OCI-LY1 (cell line): ENCODE data around the gene OOSP4B.

Experiments
- H2AFZ ChIP-seq: fragments of 200-600 bp; sonication (generic), shearing (Covaris generic); 2 replicates; pipeline ENCODE4 v1.6.0; 2014; ENCODE audit warnings: antibody characterized with exemption, mild to moderate bottlenecking, low read length
- H3F3A ChIP-seq: fragments of 200-600 bp; sonication (generic), shearing (Covaris generic); 2 replicates; pipeline ENCODE4 v1.6.0; 2014; ENCODE audit warnings: mild to moderate bottlenecking, antibody characterized with exemption, low read length, moderate library complexity; ENCODE audit not compliant: insufficient read depth
- H3K27ac ChIP-seq: fragments of 200-600 bp; sonication (generic); 2 replicates; pipeline ENCODE4 v1.5.1; 2014; ENCODE audit warnings: low read length, mixed run types, mild to moderate bottlenecking, low read depth; ENCODE audit not compliant: poor library complexity, severe bottlenecking
- H3K27me3 ChIP-seq: fragments of 200-600 bp; sonication (generic); 2 replicates; pipeline ENCODE4 v1.6.0; 2014; ENCODE audit warnings: antibody characterized with exemption, mild to moderate bottlenecking, low read length, moderate library complexity; ENCODE audit not compliant: insufficient read depth
- H3K36me3 ChIP-seq: fragments of 200-600 bp; sonication (generic); 2 replicates; pipeline ENCODE4 v1.6.1; 2014; ENCODE audit warnings: mild to moderate bottlenecking, antibody characterized with exemption, low read length, moderate library complexity, mixed read lengths; ENCODE audit not compliant: insufficient read depth
- H3K4me1 ChIP-seq: fragments of 200-600 bp; sonication (generic); 2 replicates; pipeline ENCODE4 v1.5.1; 2014; ENCODE audit warnings: mild to moderate bottlenecking, low read length, moderate library complexity; ENCODE audit not compliant: insufficient read depth, severe bottlenecking
- H3K4me2 ChIP-seq: fragments of 200-600 bp; sonication (generic), shearing (Covaris generic); 2 replicates; pipeline ENCODE4 v1.6.1; 2014; ENCODE audit warnings: low read length
- H3K4me3 ChIP-seq: fragments of 200-600 bp; sonication (generic); 2 replicates; pipeline ENCODE4 v1.5.1; 2014; ENCODE audit warnings: low read length, low read depth, mild to moderate bottlenecking, mixed read lengths; ENCODE audit not compliant: poor library complexity, severe bottlenecking
- H3K79me2 ChIP-seq: fragments of 200-600 bp; shearing (Covaris generic); 2 replicates; pipeline ENCODE4 v1.6.1; 2016; ENCODE audit warnings: mixed run types, low read length, mixed read lengths; ENCODE audit not compliant: insufficient read depth
- H3K9ac ChIP-seq: fragments of 200-600 bp; sonication (generic), shearing (Covaris generic); 2 replicates; pipeline ENCODE4 v1.6.1; 2014; ENCODE audit warnings: mild to moderate bottlenecking, low read length, mixed read lengths
- H3K9me2 ChIP-seq: fragments of 200-600 bp; sonication (generic), shearing (Covaris generic); 2 replicates; pipeline ENCODE4 v1.6.1; 2014; ENCODE audit warnings: low read depth, mild to moderate bottlenecking, low read length, mixed read lengths
- H3K9me3 ChIP-seq: fragments of 200-600 bp; shearing (Covaris generic); 2 replicates; pipeline ENCODE4 v1.6.1; 2014; ENCODE audit warnings: low read length, mixed read lengths
- H4K20me1 ChIP-seq: fragments of 200-600 bp; sonication (generic), shearing (Covaris generic); 2 replicates; pipeline ENCODE4 v1.6.0; 2016; ENCODE audit warnings: mild to moderate bottlenecking, low read length; ENCODE audit not compliant: insufficient read depth
- CTCF ChIP-seq: fragments of 200-600 bp; sonication (generic), shearing (Covaris generic); IDR thresholded peaks from 2 replicates; pipeline ENCODE4 v1.5.1; 2017; ENCODE audit warnings: mild to moderate bottlenecking, antibody characterized with exemption, low read length, moderate library complexity, mixed read lengths
- EZH2 ChIP-seq: fragments of 200-600 bp; sonication (generic), shearing (Covaris generic); IDR thresholded peaks from 2 replicates; pipeline ENCODE4 v1.8.0; 2017; ENCODE audit warnings: borderline replicate concordance, mixed run types, mild to moderate bottlenecking, antibody characterized with exemption, low read length, moderate library complexity, mixed read lengths

The OOSP4B gene

GRCh38 chr11:60077981-60078380, 61.0 kb downstream of the OOSP4B start:
- Histone ChIP-seq H3K4me3 (no peak overlapping the region), H2AFZ (no peak overlapping the region)

GRCh38 chr11:60078745-60079144, 61.8 kb downstream of the OOSP4B start:
- H3K79me2 ChIP-seq: no peaks in the 10 kb centered on the region
- no peaks in the 10 kb centered on the region for H3F3A ChIP-seq
- no peak overlapping the region for H3K4me3 ChIP-seq
- no peaks in the 10 kb centered on the region for H3K9me3 ChIP-seq
- no peak overlapping the region for H3K9ac ChIP-seq
- no peaks in the 10 kb centered on the region for H3K36me3 ChIP-seq
- H3K27me3 ChIP-seq: 0 out of 2 replicates have a peak, but pooled peaks cover 4% of the 10 kb centered on the region
- H2AFZ ChIP-seq: no peak overlapping the region
- H3K27ac ChIP-seq: no peak overlapping the region
- TF ChIP-seq CTCF (no peak), EZH2 (no peak)
- no peak overlapping the region for H3K4me2 ChIP-seq
- no peaks in the 10 kb centered on the region for H3K9me2 ChIP-seq
- H3K4me1 ChIP-seq: no peaks in the 10 kb centered on the region
- no peaks in the 10 kb centered on the region for H4K20me1 ChIP-seq

More at GRCh38 chr11:60077981-60078380, 61.0 kb downstream of the OOSP4B start:
- no peak for TF ChIP-seq EZH2
- 0 out of 2 replicates have a peak, but pooled peaks cover 4% of the 10 kb centered on the region for H3K27me3 ChIP-seq
- no peaks in the 10 kb centered on the region for H3K36me3 ChIP-seq
- H3K9ac ChIP-seq: no peak overlapping the region
- no peaks in the 10 kb centered on the region for H3K79me2 ChIP-seq
- H3K27ac ChIP-seq: no peak overlapping the region
- no peaks in the 10 kb centered on the region for H3K4me1 ChIP-seq
- no peaks in the 10 kb centered on the region for H3K9me3 ChIP-seq
- no peaks in the 10 kb centered on the region for H4K20me1 ChIP-seq
- H3K9me2 ChIP-seq: no peaks in the 10 kb centered on the region
- H3F3A ChIP-seq: no peaks in the 10 kb centered on the region
- H3K4me2 ChIP-seq: no peak overlapping the region

GRCh38 chr11:60080535-60080934, 63.6 kb downstream of the OOSP4B start:
- H3K4me1 ChIP-seq: no peaks in the 10 kb centered on the region
- no peaks in the 10 kb centered on the region for H3F3A ChIP-seq
- no peaks in the 10 kb centered on the region for H3K79me2 ChIP-seq

More at GRCh38 chr11:60080535-60080934, 63.6 kb downstream of the OOSP4B start:
- H3K4me2 ChIP-seq: no peak overlapping the region
- H3K9ac ChIP-seq: no peak overlapping the region
- H3K4me3 ChIP-seq: no peak overlapping the region
- H2AFZ ChIP-seq: no peak overlapping the region
- H4K20me1 ChIP-seq: no peaks in the 10 kb centered on the region
- H3K27ac ChIP-seq: no peak overlapping the region
- no peak for TF ChIP-seq CTCF
- no peak for TF ChIP-seq EZH2
- 0 out of 2 replicates have a peak, but pooled peaks cover 4% of the 10 kb centered on the region for H3K27me3 ChIP-seq
- no peaks in the 10 kb centered on the region for H3K9me3 ChIP-seq
- no peaks in the 10 kb centered on the region for H3K36me3 ChIP-seq
- no peaks in the 10 kb centered on the region for H3K9me2 ChIP-seq
